Measurements from ENCODE around the gene HMGCLL1. TPM values are rescaled to one million over a fixed set of nuclear protein-coding genes. Genes with fewer than 3 reads are reported as not detected.
A peak's percentile ranks its signal among the peaks of the same experiment; 100 is the strongest.

HMGCLL1 gene
- total RNA-seq, 1 experiment from 2014 or later = not detected

DNA sequence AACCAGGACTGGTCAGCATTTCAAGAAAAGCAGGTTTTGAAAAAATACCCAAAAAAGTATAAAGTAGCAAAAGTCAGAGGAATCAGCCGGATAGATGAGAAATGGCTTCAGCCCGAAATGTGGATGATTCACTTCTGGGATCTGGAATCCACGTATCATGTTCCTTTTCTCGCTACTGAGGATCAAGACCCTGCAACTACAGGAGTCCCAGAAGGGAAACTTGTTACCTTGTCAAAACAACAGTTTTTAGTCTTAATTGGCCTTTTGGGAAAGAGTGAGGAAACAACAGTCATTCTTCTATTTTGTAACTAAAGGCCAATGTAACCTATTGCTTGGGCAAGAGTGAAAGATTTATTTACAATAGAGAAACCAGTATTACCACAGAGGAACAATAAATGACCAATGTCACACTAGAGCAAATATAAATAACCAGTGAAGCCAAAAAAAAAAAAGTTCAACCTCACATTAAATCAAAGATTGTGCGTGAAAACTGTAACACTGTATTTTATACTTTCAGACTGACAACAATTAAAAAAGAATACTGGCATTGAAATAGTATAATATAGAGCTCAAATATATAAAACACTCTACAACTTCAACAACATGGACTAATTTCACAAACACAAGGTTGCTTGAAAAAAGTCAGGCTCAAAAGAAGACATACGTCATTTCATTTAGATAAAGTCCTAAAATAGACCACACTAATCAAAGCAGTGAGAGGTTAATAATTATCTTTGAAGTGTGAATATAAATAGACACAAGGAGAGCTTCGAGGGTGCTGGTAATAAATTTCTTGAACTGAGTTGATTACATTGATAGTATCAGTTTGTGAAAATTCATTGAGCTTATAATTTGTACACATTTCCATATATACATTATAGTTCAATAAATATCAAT, 135.5 kb downstream of the HMGCLL1 start:
- Histone ChIP-seq H3K9me3 (replicated peaks) (no peaks in the 10 kb centered on the region), H3K4me3 (no peak overlapping the region)
- DNase-seq = no peak

DNA sequence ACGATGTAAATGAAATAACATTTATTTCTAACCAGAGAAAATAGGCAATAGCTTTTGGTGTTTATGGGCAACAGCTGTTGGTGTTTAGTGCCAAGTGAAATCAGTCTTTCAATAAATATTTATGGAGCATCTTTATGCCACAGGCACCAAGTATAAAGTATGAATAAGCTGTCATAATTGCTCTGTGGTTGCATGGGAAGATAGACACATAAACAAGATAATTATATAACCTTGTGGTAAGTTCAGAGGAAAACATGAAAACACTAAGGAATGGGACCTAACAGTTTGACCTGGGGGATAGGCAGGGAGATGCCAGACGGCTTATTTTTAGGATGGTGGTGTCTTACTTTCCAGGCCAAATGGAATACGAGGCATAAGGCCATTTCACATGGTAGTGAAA, 140.8 kb downstream of the HMGCLL1 start:
- peak; percentile 10 to 53 for DNase-seq
- H3K9me3 ChIP-seq (replicated peaks) = no peaks in the 10 kb centered on the region
- no peaks in the 10 kb centered on the region for H3K36me3 ChIP-seq
- H3K27ac ChIP-seq = peak overlapping the region; percentile 12; the same call in 1 of the 2 replicates
- H3K4me1 ChIP-seq = peaks cover 29% of the 10 kb centered on the region
- no peak overlapping the region for H3K4me3 ChIP-seq
- no peaks in the 10 kb centered on the region for H3K27me3 ChIP-seq

More for the DNA sequence above, 135.5 kb downstream of the HMGCLL1 start:
- no peaks in the 10 kb centered on the region for H3K36me3 ChIP-seq
- H3K4me1 ChIP-seq = peaks cover 23% of the 10 kb centered on the region
- no peak overlapping the region for H3K27ac ChIP-seq
- H3K27me3 ChIP-seq = no peaks in the 10 kb centered on the region

DNA sequence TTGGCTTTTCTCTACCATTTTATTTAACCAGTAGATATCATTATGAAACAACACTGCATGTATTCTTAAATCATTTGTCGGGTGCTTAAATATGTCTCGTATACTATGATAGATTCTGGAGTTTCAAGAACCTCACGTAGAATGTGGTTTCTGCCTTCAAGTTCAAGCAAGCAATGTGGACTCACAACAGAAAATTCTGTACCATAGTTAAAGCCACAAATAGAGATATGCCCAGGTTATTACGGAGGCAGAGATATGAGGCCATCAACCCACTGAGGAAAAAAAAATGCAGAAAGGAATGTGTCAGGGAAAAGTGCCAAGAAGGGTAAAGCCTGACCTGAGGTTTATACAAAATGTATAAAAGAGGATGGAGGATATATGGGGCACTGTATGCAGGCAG, 141.9 kb downstream of the HMGCLL1 start:
- no peaks in the 10 kb centered on the region for H3K36me3 ChIP-seq
- peak in 1 of 2 experiments; percentile 20 for DNase-seq
- H3K27me3 ChIP-seq = no peaks in the 10 kb centered on the region
- peaks cover 29% of the 10 kb centered on the region for H3K4me1 ChIP-seq
- H3K27ac ChIP-seq = no peak overlapping the region
- H3K4me3 ChIP-seq = no peak overlapping the region
- no peaks in the 10 kb centered on the region for H3K9me3 ChIP-seq (replicated peaks)

DNA sequence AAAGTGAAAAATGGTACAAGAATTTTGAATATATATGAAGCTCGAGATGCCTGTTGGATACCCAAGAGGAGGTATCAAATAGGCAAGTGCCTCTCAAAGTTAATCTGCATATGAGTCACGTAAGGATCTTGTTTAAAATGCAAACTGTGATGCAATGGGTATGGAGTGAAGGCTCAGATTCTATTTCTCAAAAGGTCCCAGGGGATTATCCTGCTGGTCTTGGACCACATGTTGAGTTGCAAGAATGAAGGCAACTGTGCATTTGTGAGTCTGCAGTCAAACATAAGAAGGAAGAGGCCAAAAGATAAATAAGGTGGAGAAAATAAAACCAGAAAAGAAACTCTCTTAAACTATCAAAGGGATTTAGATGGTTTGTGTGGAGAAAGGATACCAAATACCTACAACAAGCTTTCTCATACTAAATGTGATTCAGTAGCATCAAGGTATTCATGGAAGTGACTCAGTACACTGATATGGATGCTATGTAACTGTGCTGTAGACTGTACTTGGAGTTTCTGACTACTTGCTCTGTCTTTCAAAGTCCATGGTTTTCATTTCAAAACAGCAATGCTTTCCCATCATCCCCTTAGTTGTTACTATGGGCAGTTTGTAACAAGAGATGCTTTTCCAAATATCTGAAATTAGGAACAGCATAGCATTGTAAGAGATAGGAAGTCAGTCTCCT, 145.4 kb downstream of the HMGCLL1 start:
- H3K4me1 ChIP-seq = peaks cover 19% of the 10 kb centered on the region
- H3K27ac ChIP-seq = no peak overlapping the region
- H3K27me3 ChIP-seq = no peaks in the 10 kb centered on the region
- no peak overlapping the region for H3K4me3 ChIP-seq
- no peaks in the 10 kb centered on the region for H3K9me3 ChIP-seq (replicated peaks)
- H3K36me3 ChIP-seq = no peaks in the 10 kb centered on the region
- peak; percentile 3 to 23 for DNase-seq

DNA sequence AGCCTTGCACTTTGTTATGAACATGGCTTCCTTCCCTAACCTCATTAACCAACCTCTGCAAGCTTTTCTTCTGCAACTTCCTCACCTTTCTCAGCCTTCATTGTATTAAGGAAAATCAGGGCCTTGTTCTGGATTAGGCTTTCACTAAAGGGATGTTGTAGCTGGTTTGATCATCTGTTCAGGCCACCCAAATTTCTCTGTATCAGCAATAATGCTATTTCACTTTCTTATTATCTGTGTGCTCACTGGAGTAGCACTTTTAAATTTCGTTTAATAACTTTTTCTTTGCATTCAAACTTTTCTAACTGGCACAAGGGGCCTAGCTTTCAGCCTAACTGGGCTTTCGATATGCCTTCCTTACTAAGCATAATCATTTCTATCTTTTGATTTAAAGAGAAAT, 155.1 kb downstream of the HMGCLL1 start:
- H3K27ac ChIP-seq = no peak overlapping the region
- no peaks in the 10 kb centered on the region for H3K9me3 ChIP-seq (replicated peaks)
- H3K27me3 ChIP-seq = no peaks in the 10 kb centered on the region
- no peak for DNase-seq
- no peaks in the 10 kb centered on the region for H3K36me3 ChIP-seq
- H3K4me3 ChIP-seq = no peak overlapping the region
- H3K4me1 ChIP-seq = no peaks in the 10 kb centered on the region

DNA sequence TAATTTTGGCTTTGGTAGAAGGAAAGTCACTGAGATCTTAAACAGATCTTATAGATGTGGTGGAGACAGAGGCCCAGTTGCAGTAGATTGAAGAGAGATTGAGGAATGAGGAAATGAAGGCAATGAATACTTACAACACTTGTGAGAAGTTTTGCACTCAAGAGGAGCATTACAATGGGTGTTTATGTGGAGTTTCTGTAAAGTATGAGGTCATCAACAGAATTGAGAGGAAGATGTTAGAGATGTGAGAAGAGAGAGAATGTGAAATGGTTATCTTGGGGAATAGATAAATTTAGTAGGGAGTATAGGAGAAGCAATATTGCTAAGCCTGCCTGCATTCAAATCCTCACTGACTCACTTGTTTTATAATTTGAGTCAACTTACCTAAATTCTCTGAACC, 168.3 kb downstream of the HMGCLL1 start:
- H3K4me1 ChIP-seq = no peaks in the 10 kb centered on the region
- H3K27me3 ChIP-seq = no peaks in the 10 kb centered on the region
- no peak overlapping the region for H3K4me3 ChIP-seq
- DNase-seq = no peak
- H3K36me3 ChIP-seq = no peaks in the 10 kb centered on the region
- no peaks in the 10 kb centered on the region for H3K9me3 ChIP-seq (replicated peaks)
- H3K27ac ChIP-seq = no peak overlapping the region

DNA sequence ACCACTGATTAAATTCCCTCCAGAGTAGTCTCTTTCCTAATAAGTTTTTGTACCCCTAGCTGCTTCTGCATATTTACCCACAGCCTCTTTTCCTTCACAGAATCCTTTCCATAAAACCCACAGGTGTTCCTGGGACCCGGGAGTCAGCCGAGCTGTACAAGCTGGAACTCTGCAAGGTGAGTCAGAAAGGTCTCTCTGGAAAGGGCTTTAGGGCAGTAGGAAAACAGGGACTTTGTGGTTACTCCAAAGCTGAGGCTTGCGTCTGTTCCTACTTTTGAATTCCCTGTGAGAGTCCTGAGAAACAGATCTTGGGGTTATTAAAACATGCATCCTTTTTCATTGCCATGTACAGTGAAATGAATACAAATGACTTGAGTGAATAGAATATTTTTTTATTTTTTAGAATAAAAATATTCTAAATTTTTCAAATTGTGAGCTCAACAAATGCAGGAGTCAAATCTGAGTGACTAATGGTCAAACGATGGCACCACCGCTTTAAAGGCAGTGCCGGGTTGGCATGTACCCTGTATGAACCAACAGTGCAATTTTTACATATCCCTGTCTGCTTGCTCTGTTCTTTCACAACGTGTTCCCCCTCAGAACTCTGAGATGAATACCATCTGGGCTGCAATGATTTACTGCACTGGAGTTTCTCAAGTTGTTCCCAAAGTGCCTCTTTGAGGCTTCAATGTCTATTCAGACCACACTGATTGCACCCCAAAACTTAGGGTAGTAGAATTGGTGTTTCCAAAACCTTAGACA, 173.3 kb downstream of the HMGCLL1 start:
- no peaks in the 10 kb centered on the region for H3K36me3 ChIP-seq
- no peak for DNase-seq
- H3K4me3 ChIP-seq = no peak overlapping the region
- no peak overlapping the region for H3K27ac ChIP-seq
- no peaks in the 10 kb centered on the region for H3K9me3 ChIP-seq (replicated peaks)
- H3K4me1 ChIP-seq = no peaks in the 10 kb centered on the region
- H3K27me3 ChIP-seq = no peaks in the 10 kb centered on the region

DNA sequence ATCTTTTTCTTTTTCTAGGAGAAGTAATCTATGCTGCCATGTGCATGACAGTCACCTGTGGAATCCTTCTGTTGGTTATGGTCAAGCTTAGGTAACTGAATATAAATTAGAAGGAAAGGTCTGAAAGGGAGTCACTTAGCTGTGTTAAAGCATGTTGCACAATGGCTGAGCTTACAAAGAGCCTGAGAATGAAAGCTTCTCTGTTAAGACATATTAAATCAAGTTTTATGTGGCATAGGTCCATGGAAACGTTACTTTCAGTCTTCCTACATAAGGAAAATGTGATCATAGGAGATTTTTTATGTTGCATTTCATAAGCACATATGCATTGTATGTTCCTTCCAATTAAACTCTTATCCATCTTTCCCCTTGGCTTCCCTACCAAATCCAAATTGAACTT, 179.6 kb downstream of the HMGCLL1 start:
- Histone ChIP-seq H3K4me3 (no peak overlapping the region), H3K36me3 (no peaks in the 10 kb centered on the region)
- no peak for DNase-seq

DNA sequence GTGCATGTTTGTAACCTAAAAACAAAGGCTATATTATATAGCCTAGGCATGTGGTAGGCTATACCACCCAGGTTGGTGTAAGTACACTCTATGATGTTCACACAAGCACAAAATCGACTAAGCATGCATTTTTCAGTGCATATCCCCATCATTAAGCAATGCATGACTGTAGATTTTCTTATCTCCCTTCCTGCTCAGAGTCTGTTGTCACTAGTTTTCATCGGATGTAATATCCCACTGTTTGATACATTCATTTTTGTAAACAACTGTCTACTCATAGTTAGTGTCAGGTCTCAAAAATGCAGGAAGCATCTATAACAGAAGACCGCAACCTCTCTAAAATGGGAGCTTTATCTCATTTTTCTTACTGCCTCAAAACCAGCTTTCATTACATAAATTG, 181.0 kb downstream of the HMGCLL1 start:
- Histone ChIP-seq H3K4me3 (no peak overlapping the region), H3K27me3 (no peaks in the 10 kb centered on the region), H3K9me3 (replicated peaks) (no peaks in the 10 kb centered on the region), H3K4me1 (peaks cover 22% of the 10 kb centered on the region; the same call in 1 of the 2 replicates), H3K36me3 (no peaks in the 10 kb centered on the region), H3K27ac (peak overlapping the region; percentile 65)
- DNase-seq = peak; percentile 23 to 66

More for the DNA sequence above, 179.6 kb downstream of the HMGCLL1 start:
- Histone ChIP-seq H3K27ac (no peak overlapping the region), H3K4me1 (peaks cover 22% of the 10 kb centered on the region; the same call in 1 of the 2 replicates), H3K9me3 (replicated peaks) (no peaks in the 10 kb centered on the region), H3K27me3 (no peaks in the 10 kb centered on the region)

DNA sequence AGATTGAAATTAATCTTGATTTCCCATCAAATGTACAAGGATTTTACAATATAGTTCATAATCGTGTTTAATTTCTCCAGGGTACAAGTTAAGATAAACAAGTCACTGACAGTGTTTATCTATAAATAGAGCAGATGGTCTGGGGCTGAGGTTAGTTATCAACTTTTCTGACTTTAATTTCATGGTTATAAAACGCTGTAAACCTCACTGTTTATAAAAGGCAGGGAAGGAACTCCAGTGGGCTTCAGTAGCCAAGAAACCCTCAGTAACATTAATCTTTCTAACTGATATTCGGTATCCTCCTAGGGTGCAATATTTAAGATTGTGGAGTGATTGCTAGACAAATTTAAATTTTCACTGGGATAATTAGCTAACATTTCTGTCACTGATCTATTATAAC, 183.1 kb downstream of the HMGCLL1 start:
- no peaks in the 10 kb centered on the region for H3K9me3 ChIP-seq (replicated peaks)

DNA sequence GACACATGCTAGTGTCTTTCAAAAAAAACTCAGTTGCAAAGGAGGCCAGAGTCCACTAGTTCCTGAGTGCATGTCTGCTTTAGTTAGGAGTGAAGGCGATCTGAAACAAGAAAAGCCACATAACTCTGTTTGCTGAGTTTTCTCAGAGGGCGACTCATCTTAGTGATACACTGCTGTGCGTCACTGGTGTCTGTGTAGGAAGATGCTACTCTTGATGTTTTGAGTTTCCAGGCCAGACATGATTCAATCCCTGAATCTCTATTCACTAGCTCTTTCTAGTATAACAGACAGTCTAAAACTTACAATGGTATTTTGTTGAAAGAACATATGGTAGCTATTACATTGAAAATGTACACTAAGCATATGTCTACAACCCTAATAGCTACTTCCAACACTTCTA, 190.8 kb downstream of the HMGCLL1 start:
- H3K36me3 ChIP-seq = no peaks in the 10 kb centered on the region
- H3K4me3 ChIP-seq = no peak overlapping the region
- H3K27ac ChIP-seq = no peak overlapping the region
- H3K27me3 ChIP-seq = no peaks in the 10 kb centered on the region
- no peak for DNase-seq
- H3K4me1 ChIP-seq = no peaks in the 10 kb centered on the region
- H3K9me3 ChIP-seq (replicated peaks) = no peaks in the 10 kb centered on the region

More for the DNA sequence above, 183.1 kb downstream of the HMGCLL1 start:
- Histone ChIP-seq H3K36me3 (no peaks in the 10 kb centered on the region), H3K27ac (peak overlapping the region; percentile 53), H3K4me3 (no peak overlapping the region), H3K27me3 (no peaks in the 10 kb centered on the region), H3K4me1 (peaks cover 22% of the 10 kb centered on the region; the same call in 1 of the 2 replicates)
- peak; percentile 2 to 63 for DNase-seq
